GM23338 (cell line): ENCODE results near the gene PHF1. TPM values are rescaled to one million over a fixed set of nuclear protein-coding genes. Genes with fewer than 3 reads are reported as not detected.

ENCODE experiments used
- ATAC-seq: fragments of 200-7000 bp; cut with Tn5 transposase; 3 replicates; pipeline ENCODE4 v1.9.1; 2020
- DNase-seq: peaks from one replicate; pipeline ENCODE4 v3.0.0-alpha.2; 2015; ENCODE audit warnings: low spot score
- H2AFZ ChIP-seq: fragments of 200-600 bp; sonication (generic); 2 replicates; pipeline ENCODE4 v1.8.0; 2016; ENCODE audit warnings: antibody characterized with exemption, mild to moderate bottlenecking, moderate library complexity
- H3F3A ChIP-seq: fragments of 200-600 bp; sonication (generic); replicated peaks from 2 replicates; pipeline ENCODE4 v1.8.0; 2017; ENCODE audit warnings: antibody characterized with exemption, mixed run types, low read depth
- H3K27ac ChIP-seq: fragments of 200-600 bp; sonication (generic); 2 replicates; pipeline ENCODE4 v1.6.1; 2016; ENCODE audit warnings: low read depth
- H3K27me3 ChIP-seq: fragments of 200-600 bp; sonication (generic); 2 replicates; pipeline ENCODE4 v1.8.0; 2016; ENCODE audit warnings: mild to moderate bottlenecking, mixed run types, moderate library complexity; ENCODE audit not compliant: insufficient read depth
- H3K36me3 ChIP-seq: fragments of 200-600 bp; sonication (generic); 2 replicates; pipeline ENCODE4 v1.8.0; 2016; ENCODE audit warnings: mild to moderate bottlenecking; ENCODE audit not compliant: insufficient read depth
- H3K4me1 ChIP-seq: fragments of 200-600 bp; sonication (generic); 2 replicates; pipeline ENCODE4 v1.8.0; 2016; ENCODE audit warnings: mild to moderate bottlenecking, moderate library complexity; ENCODE audit not compliant: insufficient read depth
- H3K4me2 ChIP-seq: fragments of 200-600 bp; sonication (generic); 2 replicates; pipeline ENCODE4 v1.7.1; 2017; ENCODE audit warnings: mixed run types
- H3K4me3 ChIP-seq: fragments of 200-600 bp; sonication (generic); 2 replicates; pipeline ENCODE4 v1.6.1; 2016; ENCODE audit warnings: mixed run types
- H3K79me2 ChIP-seq: fragments of 200-600 bp; sonication (generic); replicated peaks from 2 replicates; pipeline ENCODE4 v1.8.0; 2017; ENCODE audit warnings: mild to moderate bottlenecking; ENCODE audit not compliant: insufficient read depth
- H3K9me2 ChIP-seq: fragments of 200-600 bp; sonication (generic); 2 replicates; pipeline ENCODE4 v1.8.0; 2017; ENCODE audit not compliant: insufficient read depth
- H4K20me1 ChIP-seq: fragments of 200-600 bp; sonication (generic); replicated peaks from 2 replicates; pipeline ENCODE4 v1.8.0; 2017; ENCODE audit warnings: mild to moderate bottlenecking; ENCODE audit not compliant: insufficient read depth
- H3K27ac Mint-ChIP-seq: 2 replicates; pipeline ENCODE4 v1.8.0; 2020; ENCODE audit warnings: inconsistent platforms, mild to moderate bottlenecking, moderate library complexity, mixed read lengths
- H3K27me3 Mint-ChIP-seq: 3 replicates; pipeline ENCODE4 v1.8.0; 2022; ENCODE audit warnings: low read depth, mild to moderate bottlenecking, moderate library complexity, mixed read lengths, inconsistent platforms; ENCODE audit not compliant: insufficient read depth, poor library complexity
- H3K36me3 Mint-ChIP-seq: 3 replicates; pipeline ENCODE4 v1.8.0; 2021; ENCODE audit warnings: low read depth, mild to moderate bottlenecking, inconsistent platforms, moderate library complexity, mixed read lengths
- H3K4me1 Mint-ChIP-seq: 3 replicates; pipeline ENCODE4 v1.8.0; 2020; ENCODE audit warnings: mild to moderate bottlenecking, inconsistent platforms, mixed read lengths
- H3K4me3 Mint-ChIP-seq: 3 replicates; pipeline ENCODE4 v1.8.0; 2021; ENCODE audit warnings: moderate library complexity, mild to moderate bottlenecking, inconsistent platforms, mixed read lengths
- H3K9me3 Mint-ChIP-seq: 3 replicates; pipeline ENCODE4 v1.8.0; 2020; ENCODE audit warnings: moderate library complexity, mild to moderate bottlenecking, inconsistent platforms, mixed read lengths
- CREB1 ChIP-seq: fragments of 250-450 bp; sonication (Bioruptor Pico); IDR thresholded peaks from 2 replicates; pipeline ENCODE4 v1.5.0; 2020; ENCODE audit warnings: low read depth, mild to moderate bottlenecking, moderate library complexity
- ETS1 ChIP-seq: IDR thresholded peaks from 2 replicates; pipeline ENCODE4 v1.6.1; 2016; ENCODE audit warnings: antibody characterized with exemption
- EZH2 ChIP-seq: fragments of 200-600 bp; sonication (generic); IDR thresholded peaks from one replicate; pipeline ENCODE4 v1.8.0; 2017; ENCODE audit warnings: antibody characterized with exemption, mild to moderate bottlenecking, low read depth; ENCODE audit not compliant: unreplicated experiment
- EZH2phosphoT487 ChIP-seq: fragments of 200-600 bp; sonication (generic); IDR thresholded peaks from one replicate; pipeline ENCODE4 v1.8.1; 2018; ENCODE audit warnings: antibody characterized with exemption; ENCODE audit not compliant: unreplicated experiment
- JUNB ChIP-seq: IDR thresholded peaks from one replicate; pipeline ENCODE4 v1.6.1; 2016; ENCODE audit warnings: antibody characterized with exemption; ENCODE audit not compliant: unreplicated experiment
- POLR2AphosphoS5 ChIP-seq: IDR thresholded peaks from 2 replicates; pipeline ENCODE4 v1.6.1; 2016; ENCODE audit warnings: antibody characterized with exemption, low read depth
- STAT1 ChIP-seq: IDR thresholded peaks from one replicate; pipeline ENCODE4 v1.6.1; 2016; ENCODE audit warnings: antibody characterized with exemption; ENCODE audit not compliant: unreplicated experiment
- ZNF331 ChIP-seq: fragments of 250-450 bp; sonication (Bioruptor Pico); IDR thresholded peaks from 2 replicates; pipeline ENCODE4 v1.5.0; 2020; ENCODE audit warnings: low read depth, mild to moderate bottlenecking, moderate library complexity
- ZNF462 ChIP-seq: fragments of 250-450 bp; sonication (Bioruptor Pico); IDR thresholded peaks from 2 replicates; pipeline ENCODE4 v1.5.0; 2020; ENCODE audit warnings: mild to moderate bottlenecking, moderate library complexity
- polyA plus RNA-seq: library from polyadenylated mRNA; unstranded; fragments of >200 nt; fragmentation: Nextera tagmentation; extraction: Ambion mirVana; gene quantifications from 2 replicates; pipeline ENCODE4 v1.2.1, GENCODE V29; 2016
- total RNA-seq: library from RNA; depleted of rRNA; stranded (reverse); fragments of >200 nt; shearing (Covaris generic); gene quantifications from 2 replicates; pipeline ENCODE4 v1.2.3, GENCODE V29; 2014

Gene PHF1
- total and polyA plus RNA-seq, 2 experiments from 2014 or later, result 29.4 to 46.7 TPM

- TF ChIP-seq ZNF462 (no peak), CREB1 (CRISPR knock-in tag) (no peak), ETS1 (no peak), EZH2phosphoT487 (no peak), POLR2AphosphoS5 (no peak)
These were observed 40.8 kb downstream of the PHF1 start (continued) for GRCh38 chr6:33451606-33452005.

GRCh38 chr6:33452496-33452895, 41.7 kb downstream of the PHF1 start:
- peaks cover 14% of the 10 kb centered on the region for H3K79me2 ChIP-seq
- H3K4me3 ChIP-seq, result no peak overlapping the region
- no peak overlapping the region for H3K27ac ChIP-seq
- Mint-ChIP-seq H3K27me3 (peaks cover 31% of the 10 kb centered on the region), H3K4me1 (peaks cover 30% of the 10 kb centered on the region), H3K9me3 (peaks cover 7% of the 10 kb centered on the region; the same call in 2 of the 3 replicates), H3K27ac (no peak overlapping the region), H3K4me3 (no peak overlapping the region), H3K36me3 (peaks cover 78% of the 10 kb centered on the region)
- H3K36me3 ChIP-seq, result peaks cover 11% of the 10 kb centered on the region
- no peaks in the 10 kb centered on the region for H3K27me3 ChIP-seq
- DNase-seq (no peak), ATAC-seq (no peak)
- no peaks in the 10 kb centered on the region; the same call in 1 of the 2 replicates for H4K20me1 ChIP-seq
- no peaks in the 10 kb centered on the region for H3K9me2 ChIP-seq
- peaks cover 4% of the 10 kb centered on the region; the same call in 1 of the 2 replicates for H3K4me1 ChIP-seq
- no peak overlapping the region for H3K4me2 ChIP-seq
- no peak overlapping the region for H2AFZ ChIP-seq
- peaks cover 13% of the 10 kb centered on the region for H3F3A ChIP-seq
- TF ChIP-seq POLR2AphosphoS5 (0 out of 2 replicates have a peak, but pooled peaks have one; percentile 25), ETS1 (no peak), STAT1 (no peak), JUNB (no peak), CREB1 (CRISPR knock-in tag) (no peak), EZH2 (no peak), ZNF331 (CRISPR knock-in tag) (no peak)
